ENCODE measurements around the gene CEBPG. TPM values are rescaled to one million over a fixed set of nuclear protein-coding genes. Genes with fewer than 3 reads are reported as not detected.

The CEBPG gene
- total and polyA plus RNA-seq, 7 experiments from 2014 or later: 7.8 to 22.4 (median 17.7) TPM

DNA sequence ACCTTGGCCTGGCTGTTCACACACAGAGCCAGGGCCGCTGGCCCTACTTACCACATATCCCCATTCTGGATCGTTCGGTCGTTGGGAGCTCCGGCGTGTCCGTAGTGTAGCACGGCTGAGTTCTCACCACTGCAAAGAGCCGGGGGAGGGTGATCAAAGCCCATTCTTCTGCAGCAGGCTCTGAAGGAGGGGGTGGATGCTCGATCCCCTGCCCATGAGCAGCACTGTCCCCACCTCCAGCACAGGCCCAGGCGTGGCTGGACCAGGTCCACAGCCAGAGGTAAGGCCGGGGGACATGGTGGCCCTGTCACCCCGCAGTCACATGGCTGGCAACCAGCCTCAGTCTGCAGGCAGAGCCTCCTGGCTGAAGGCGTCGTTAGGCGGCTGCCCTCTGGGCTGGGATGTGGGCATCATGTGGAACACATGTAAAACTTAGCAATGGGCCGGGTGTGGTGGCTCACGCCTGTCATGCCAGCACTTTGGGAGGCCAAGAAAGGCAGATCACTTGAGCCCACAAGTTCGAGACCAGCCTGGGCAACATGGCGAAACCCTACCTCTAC, 38.2 kb downstream of the CEBPG start:
- H3K36me3 Mint-ChIP-seq: peaks cover 0 to 8% (median 0%) of the 10 kb centered on the region in 5 donors
- no peak for DNase-seq
- Histone ChIP-seq H3K4me1 (ENCODE audit: control insufficient read depth in 2 of 2, insufficient read depth in 2 of 2, low read length in 2 of 2) (no peaks in the 10 kb centered on the region), H3K27me3 (ENCODE audit: control insufficient read depth in 2 of 2, insufficient read depth in 2 of 2, low read length in 2 of 2) (no peaks in the 10 kb centered on the region), H3K36me3 (ENCODE audit: control insufficient read depth in 2 of 3, insufficient read depth in 3 of 3, low read length in 3 of 3) (peaks cover 0 to 21% (median 0%) of the 10 kb centered on the region in 3 experiments), H3K9me3 (ENCODE audit: control insufficient read depth in 2 of 3, low read length in 3 of 3) (no peaks in the 10 kb centered on the region), H3K4me3 (ENCODE audit: low read length) (no peak overlapping the region), H3K27ac (ENCODE audit: low read depth, low read length) (no peak overlapping the region)
- H3K27ac Mint-ChIP-seq: no peak overlapping the region
- H3K4me1 Mint-ChIP-seq: peaks cover 0 to 7% (median 5%) of the 10 kb centered on the region in 7 donors
- H3K27me3 Mint-ChIP-seq: no peaks in the 10 kb centered on the region
- CTCF ChIA-PET: interaction anchor here (0.6 kb wide), 1 partner anchor 379 kb away, joined by 4 read pairs; no protein-coding TSS in a partner anchor
- POLR2A ChIA-PET: no interaction called here
- intact Hi-C loops (cut with micrococcal nuclease): no loop called here
- no peak for ATAC-seq
- H3K4me3 Mint-ChIP-seq: no peak overlapping the region
- H3K9me3 Mint-ChIP-seq: no peaks in the 10 kb centered on the region

DNA sequence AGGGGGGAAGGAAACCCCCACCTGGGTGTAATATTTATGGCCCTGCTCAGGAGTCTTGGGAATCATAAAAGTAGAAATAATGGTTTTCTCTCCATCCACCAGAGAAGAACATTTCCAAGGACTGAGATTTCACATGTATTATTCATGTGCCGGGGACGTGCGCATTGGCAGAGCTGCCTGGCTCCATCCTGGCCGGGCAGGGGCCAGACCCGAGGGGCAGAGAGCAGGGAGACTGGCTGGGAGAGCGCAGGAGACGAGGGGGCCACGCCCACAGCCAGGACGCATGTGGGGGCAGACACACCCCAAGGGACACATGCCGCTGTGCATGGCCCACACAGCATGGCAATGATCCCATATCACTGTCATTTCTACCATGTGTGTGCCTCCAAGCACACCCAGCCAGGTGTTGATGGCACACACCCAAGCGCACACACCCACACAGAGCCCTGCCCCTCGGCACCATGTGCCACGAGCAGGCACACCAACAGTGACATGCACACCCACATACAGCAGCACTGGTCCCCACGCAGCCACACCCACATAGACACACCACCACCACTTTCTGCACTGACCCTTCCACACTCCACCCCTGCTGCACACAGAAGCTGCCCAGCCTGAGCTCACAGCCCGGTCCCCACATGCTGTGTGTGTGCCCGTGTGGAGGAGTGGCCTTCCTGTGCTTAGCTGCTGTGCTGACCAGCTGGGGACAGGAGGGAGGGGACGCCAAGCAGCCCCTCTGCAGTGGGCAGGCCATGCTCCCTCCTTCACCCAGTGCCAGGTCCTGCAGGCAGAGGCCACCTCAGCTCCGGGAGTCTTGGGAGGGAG, 39.3 kb downstream of the CEBPG start:
- Histone ChIP-seq H3K4me1 (ENCODE audit: control insufficient read depth in 2 of 2, insufficient read depth in 2 of 2, low read length in 2 of 2) (no peaks in the 10 kb centered on the region), H3K36me3 (ENCODE audit: control insufficient read depth in 2 of 3, insufficient read depth in 3 of 3, low read length in 3 of 3) (peaks cover 0 to 21% (median 0%) of the 10 kb centered on the region in 3 experiments), H3K9me3 (ENCODE audit: control insufficient read depth in 2 of 3, low read length in 3 of 3) (no peaks in the 10 kb centered on the region), H3K27me3 (ENCODE audit: control insufficient read depth in 2 of 2, insufficient read depth in 2 of 2, low read length in 2 of 2) (no peaks in the 10 kb centered on the region), H3K4me3 (ENCODE audit: low read length) (no peak overlapping the region), H3K27ac (ENCODE audit: low read depth, low read length) (no peak overlapping the region)
- intact Hi-C loops (cut with micrococcal nuclease): no loop called here
- ChIA-PET POLR2A (no interaction called here), CTCF (interaction anchor here (1.4 kb wide), 1 partner anchor 185 kb away, joined by 3 read pairs; no protein-coding TSS in a partner anchor)
- H3K9me3 Mint-ChIP-seq: no peaks in the 10 kb centered on the region
- no peak overlapping the region for H3K27ac Mint-ChIP-seq
- H3K4me3 Mint-ChIP-seq: no peak overlapping the region
- peaks cover 0 to 8% (median 0%) of the 10 kb centered on the region in 5 donors for H3K36me3 Mint-ChIP-seq
- DNase-seq (no peak), ATAC-seq (no peak)
- peaks cover 2 to 9% (median 8%) of the 10 kb centered on the region in 7 donors for H3K4me1 Mint-ChIP-seq
- H3K27me3 Mint-ChIP-seq: no peaks in the 10 kb centered on the region

DNA sequence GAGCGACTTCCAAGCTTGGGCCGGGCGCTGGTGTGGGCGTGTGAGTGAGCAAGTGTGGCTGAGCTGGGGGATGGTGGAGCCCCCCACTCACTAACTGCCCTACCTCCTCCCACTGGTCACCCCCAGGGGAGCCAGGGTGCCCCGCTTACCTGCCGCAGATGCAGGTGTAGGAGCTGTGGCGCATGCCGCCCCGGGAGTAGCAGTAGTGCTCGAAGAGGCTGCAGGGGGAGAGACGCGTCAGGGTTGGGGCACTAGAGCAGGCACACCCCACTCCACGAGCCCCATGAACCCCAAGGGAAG, 39.9 kb downstream of the CEBPG start:
- H3K27ac Mint-ChIP-seq: no peak overlapping the region
- Histone ChIP-seq H3K4me1 (ENCODE audit: control insufficient read depth in 2 of 2, insufficient read depth in 2 of 2, low read length in 2 of 2) (no peaks in the 10 kb centered on the region), H3K9me3 (ENCODE audit: control insufficient read depth in 2 of 3, low read length in 3 of 3) (no peaks in the 10 kb centered on the region), H3K27me3 (ENCODE audit: control insufficient read depth in 2 of 2, insufficient read depth in 2 of 2, low read length in 2 of 2) (no peaks in the 10 kb centered on the region), H3K36me3 (ENCODE audit: control insufficient read depth in 2 of 3, insufficient read depth in 3 of 3, low read length in 3 of 3) (peaks cover 0 to 21% (median 0%) of the 10 kb centered on the region in 3 experiments), H3K4me3 (ENCODE audit: low read length) (no peak overlapping the region), H3K27ac (ENCODE audit: low read depth, low read length) (no peak overlapping the region)
- DNase-seq (no peak), ATAC-seq (no peak)
- intact Hi-C loops (cut with micrococcal nuclease): no loop called here
- ChIA-PET CTCF (interaction anchor here (1.4 kb wide), 1 partner anchor 185 kb away, joined by 3 read pairs; no protein-coding TSS in a partner anchor), POLR2A (no interaction called here)
- H3K4me3 Mint-ChIP-seq: no peak overlapping the region
- H3K27me3 Mint-ChIP-seq: no peaks in the 10 kb centered on the region
- H3K36me3 Mint-ChIP-seq: peaks cover 0 to 8% (median 0%) of the 10 kb centered on the region in 5 donors
- H3K4me1 Mint-ChIP-seq: peaks cover 2 to 9% (median 8%) of the 10 kb centered on the region in 7 donors
- no peaks in the 10 kb centered on the region for H3K9me3 Mint-ChIP-seq

DNA sequence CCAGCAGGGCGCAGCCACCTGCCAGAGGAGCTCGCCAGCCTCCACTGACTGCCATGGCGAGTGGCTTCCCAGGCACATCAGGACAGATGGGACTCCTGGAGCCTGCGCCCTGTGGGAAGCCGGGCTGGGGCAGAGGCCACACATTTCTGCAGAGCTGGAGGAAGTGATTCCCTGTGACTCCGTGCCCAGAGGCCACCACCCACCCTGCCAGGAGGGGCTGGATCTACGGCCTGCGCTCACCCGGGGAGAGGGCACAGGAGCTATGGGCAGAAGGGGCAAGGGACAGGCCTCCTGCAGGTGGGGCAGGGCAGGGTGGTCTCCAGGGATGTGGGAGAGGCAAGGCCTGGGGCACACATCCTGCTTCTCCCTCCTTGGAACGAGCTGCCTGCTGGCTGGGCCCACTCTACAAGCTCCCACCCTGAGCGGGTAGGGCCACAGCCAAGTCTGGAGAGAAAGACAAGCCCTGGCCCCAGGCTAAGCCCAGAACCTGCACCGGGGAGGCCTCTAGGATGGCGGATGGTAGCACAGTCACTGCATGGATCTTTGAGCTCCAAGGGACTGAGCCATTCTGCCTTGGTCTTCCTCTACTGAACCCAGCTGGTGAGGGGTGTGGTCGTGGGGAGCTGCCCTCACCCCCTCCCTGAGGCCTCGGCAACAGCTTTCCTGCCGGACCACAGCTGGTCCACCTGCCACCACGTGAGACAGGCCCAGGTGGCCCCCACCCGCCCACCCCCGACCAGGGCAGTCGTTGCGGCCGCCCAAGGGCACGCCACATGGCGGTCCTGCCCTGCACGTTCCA, 40.6 kb downstream of the CEBPG start:
- POLR2A ChIA-PET: no interaction called here

DNA sequence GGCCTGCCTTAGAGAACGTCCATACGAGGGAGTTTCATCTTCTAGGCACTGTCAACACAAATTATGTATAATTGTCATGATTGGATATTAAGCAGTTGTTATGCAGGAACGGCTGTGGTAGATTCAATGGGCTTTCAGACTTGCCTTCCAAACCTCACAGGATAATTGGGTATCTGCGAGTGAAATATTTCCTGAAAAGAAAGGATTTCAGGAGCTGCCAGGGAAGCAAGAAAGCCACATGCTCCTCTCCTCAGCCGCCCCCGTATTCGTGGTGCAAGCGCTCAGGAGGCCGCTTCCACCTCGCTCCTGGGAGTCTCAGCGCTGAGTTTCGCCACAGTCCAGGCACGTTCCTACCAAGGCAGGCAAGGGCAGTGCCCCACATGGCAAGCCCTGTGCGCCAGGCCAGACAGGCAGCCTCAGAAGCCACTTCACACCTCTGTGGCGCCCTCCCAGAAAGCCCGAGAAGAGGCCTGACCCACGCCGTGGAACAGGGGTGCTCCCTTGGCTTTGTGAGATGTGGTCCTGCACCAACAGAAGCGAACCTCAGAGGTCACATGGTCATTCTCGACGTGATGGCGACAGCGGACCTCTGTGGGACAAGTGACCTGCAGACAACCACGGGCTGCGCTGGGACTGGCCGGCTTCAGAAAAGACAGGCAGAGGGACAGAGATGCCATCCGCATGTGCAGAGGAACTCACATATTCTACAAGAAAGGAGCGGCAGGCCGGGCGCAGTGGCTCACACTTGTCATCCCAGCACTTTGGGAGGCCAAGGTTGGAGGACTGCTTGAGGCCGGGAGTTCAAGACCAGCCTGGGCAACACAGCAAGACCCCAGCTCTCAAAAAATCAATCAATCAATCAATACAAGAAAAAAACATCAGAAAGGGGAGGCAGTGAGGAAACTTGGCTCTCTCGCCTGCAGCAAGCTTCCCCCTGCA, 41.4 kb downstream of the CEBPG start:
- Histone ChIP-seq H3K27me3 (ENCODE audit: control insufficient read depth in 2 of 2, insufficient read depth in 2 of 2, low read length in 2 of 2) (no peaks in the 10 kb centered on the region), H3K4me1 (ENCODE audit: control insufficient read depth in 2 of 2, insufficient read depth in 2 of 2, low read length in 2 of 2) (no peaks in the 10 kb centered on the region), H3K36me3 (ENCODE audit: control insufficient read depth in 2 of 3, insufficient read depth in 3 of 3, low read length in 3 of 3) (peaks cover 0 to 19% (median 0%) of the 10 kb centered on the region in 3 experiments), H3K4me3 (ENCODE audit: low read length) (no peak overlapping the region), H3K9me3 (ENCODE audit: control insufficient read depth in 2 of 3, low read length in 3 of 3) (no peaks in the 10 kb centered on the region), H3K27ac (ENCODE audit: low read depth, low read length) (no peak overlapping the region)
- ChIA-PET CTCF (interaction anchor here (1.6 kb wide), 1 partner anchor 16 kb away, joined by 4 read pairs; no protein-coding TSS in a partner anchor), POLR2A (no interaction called here)
- Mint-ChIP-seq H3K4me3 (no peak overlapping the region), H3K36me3 (peaks cover 0 to 8% (median 0%) of the 10 kb centered on the region in 5 donors), H3K4me1 (peaks cover 2 to 9% (median 8%) of the 10 kb centered on the region in 7 donors), H3K27ac (no peak overlapping the region), H3K27me3 (no peaks in the 10 kb centered on the region), H3K9me3 (no peaks in the 10 kb centered on the region)
- no peak for ATAC-seq
- intact Hi-C loops (cut with micrococcal nuclease): loop anchor here (5.0 kb wide), 2 partner anchors 107 to 357 kb away; partner anchors contain the start of gene PEPD (in 1 of the 2)
- DNase-seq: no peak

More for the DNA sequence above, 40.6 kb downstream of the CEBPG start:
- ATAC-seq (no peak), DNase-seq (no peak)
- Histone ChIP-seq H3K4me3 (ENCODE audit: low read length) (no peak overlapping the region), H3K36me3 (ENCODE audit: control insufficient read depth in 2 of 3, insufficient read depth in 3 of 3, low read length in 3 of 3) (peaks cover 0 to 21% (median 0%) of the 10 kb centered on the region in 3 experiments), H3K27ac (ENCODE audit: low read depth, low read length) (no peak overlapping the region), H3K27me3 (ENCODE audit: control insufficient read depth in 2 of 2, insufficient read depth in 2 of 2, low read length in 2 of 2) (no peaks in the 10 kb centered on the region), H3K4me1 (ENCODE audit: control insufficient read depth in 2 of 2, insufficient read depth in 2 of 2, low read length in 2 of 2) (no peaks in the 10 kb centered on the region), H3K9me3 (ENCODE audit: control insufficient read depth in 2 of 3, low read length in 3 of 3) (no peaks in the 10 kb centered on the region)
- CTCF ChIA-PET: interaction anchor here (1.4 kb wide), 1 partner anchor 186 kb away, joined by 3 read pairs; no protein-coding TSS in a partner anchor
- no peak overlapping the region for H3K4me3 Mint-ChIP-seq
- no peak overlapping the region for H3K27ac Mint-ChIP-seq
- no peaks in the 10 kb centered on the region for H3K27me3 Mint-ChIP-seq
- peaks cover 2 to 9% (median 8%) of the 10 kb centered on the region in 7 donors for H3K4me1 Mint-ChIP-seq
- H3K9me3 Mint-ChIP-seq: no peaks in the 10 kb centered on the region
- H3K36me3 Mint-ChIP-seq: peaks cover 0 to 8% (median 0%) of the 10 kb centered on the region in 5 donors
- intact Hi-C loops (cut with micrococcal nuclease): no loop called here

Data from naive thymus-derived CD4-positive, alpha-beta T cell (primary cell).